GM13977 (cell line): Measurements from ENCODE around the gene AHCYL2.

Source experiments
- DNase-seq: peaks from one replicate; pipeline ENCODE4 v3.0.0; 2012; ENCODE audit warnings: low spot score
- CTCF ChIP-seq: IDR thresholded peaks from 2 replicates; pipeline ENCODE4 v1.5.1; 2012; ENCODE audit warnings: mild to moderate bottlenecking, control low read depth; ENCODE audit not compliant: insufficient read depth; ENCODE audit errors: extremely low read depth, missing control alignments
- in situ Hi-C: fragments of 300-500 bp; cut with MboI; formaldehyde crosslinking; loops from one replicate; pipeline ENCODE4 v1.12.0; 2022; ENCODE audit warnings: low sequenced_read_pairs, low pct_unique_long_range_greater_than_20kb, mixed read lengths, inconsistent platforms; ENCODE audit not compliant: unreplicated experiment

The AHCYL2 gene

DNA sequence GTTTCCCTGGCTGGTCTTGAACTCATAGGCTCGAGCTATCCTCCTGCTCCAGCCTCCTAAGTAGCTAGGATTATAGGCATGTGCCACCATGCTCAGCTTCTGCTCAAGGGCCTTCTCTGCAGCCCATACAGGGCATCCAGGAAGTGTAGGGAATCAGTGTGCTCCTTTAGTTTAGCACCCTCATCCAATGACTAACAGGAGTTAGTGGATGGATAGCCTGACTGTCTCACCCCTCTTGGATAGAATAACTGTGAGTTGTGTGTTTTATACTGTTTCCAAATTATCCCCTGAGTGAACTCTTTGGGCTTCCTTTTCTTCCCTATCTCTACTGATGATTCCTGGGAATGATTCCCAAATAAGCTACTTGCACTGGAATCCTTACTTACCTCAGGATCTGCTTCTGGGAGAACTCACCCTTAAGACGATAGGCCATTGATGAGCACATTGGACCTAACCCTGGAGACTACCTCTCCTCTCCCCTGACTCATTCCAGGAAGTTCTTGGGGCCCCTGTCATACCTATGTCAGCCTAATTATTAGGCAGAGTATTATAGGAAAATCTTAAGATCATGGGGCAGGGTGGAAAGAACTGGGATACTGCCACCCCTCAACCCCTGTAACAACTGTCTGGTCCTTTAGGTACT, 227.9 kb downstream of the AHCYL2 start:
- no peak for DNase-seq
- TF ChIP-seq CTCF = no peak

DNA sequence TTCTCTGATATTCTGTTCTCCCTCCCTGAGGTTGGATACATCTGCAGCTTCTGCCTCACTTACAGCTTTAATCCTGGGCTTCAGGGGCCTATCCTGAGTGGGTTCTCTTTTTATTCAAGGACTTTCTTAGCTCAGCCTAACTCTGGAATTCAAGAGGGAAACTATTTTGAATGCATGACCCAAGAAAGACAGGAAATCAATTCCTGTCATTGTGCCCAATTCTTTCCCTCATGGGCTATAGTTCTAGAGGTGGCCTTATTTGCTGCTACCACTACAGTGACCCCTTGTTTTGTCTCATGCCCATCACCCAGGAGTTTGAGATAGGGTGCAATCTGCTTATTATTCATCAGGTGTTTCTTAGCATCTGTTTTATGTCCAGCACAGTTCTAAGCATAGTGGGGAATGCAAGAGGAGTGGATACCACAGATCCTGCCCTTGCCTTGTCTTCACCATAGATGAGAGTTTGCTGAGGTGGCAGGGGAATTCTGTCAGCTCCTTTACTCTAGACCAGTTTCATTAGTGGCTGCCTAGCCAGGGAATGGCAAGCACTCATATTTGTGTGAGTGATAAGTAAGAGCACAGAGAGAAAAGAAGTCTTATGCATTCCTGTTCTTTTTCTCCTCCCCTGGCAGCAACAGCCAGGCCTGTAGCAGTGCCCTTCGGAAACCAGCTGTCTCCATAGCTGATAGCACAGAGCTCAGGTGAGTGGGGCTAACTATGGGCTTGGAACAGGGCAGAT, 228.8 kb downstream of the AHCYL2 start:
- no peak for DNase-seq
- in situ Hi-C loops = loop anchor here (25.0 kb wide), 2 partner anchors 91 to 241 kb away; no protein-coding TSS in a partner anchor
- TF ChIP-seq CTCF = no peak

More for the DNA sequence above, 227.9 kb downstream of the AHCYL2 start:
- in situ Hi-C loops = loop anchor here (25.0 kb wide), 2 partner anchors 90 to 240 kb away; no protein-coding TSS in a partner anchor

DNA sequence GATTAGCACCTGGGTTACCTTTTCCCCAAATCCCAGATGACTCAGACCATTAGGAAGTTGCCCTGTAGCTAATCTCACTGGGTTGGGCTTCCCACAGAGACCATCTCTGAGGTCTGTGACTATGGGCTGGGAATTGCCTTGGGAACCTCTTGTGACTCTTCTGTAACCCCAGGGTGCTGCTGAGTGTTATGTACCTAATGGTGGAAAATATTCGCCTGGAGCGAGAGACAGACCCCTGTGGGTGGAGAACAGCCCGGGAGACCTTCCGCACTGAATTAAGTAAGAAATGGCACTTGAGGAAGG, 229.4 kb downstream of the AHCYL2 start:
- in situ Hi-C loops = loop anchor here (25.0 kb wide), 2 partner anchors 92 to 242 kb away; no protein-coding TSS in a partner anchor
- no peak for TF ChIP-seq CTCF
- DNase-seq = no peak

DNA sequence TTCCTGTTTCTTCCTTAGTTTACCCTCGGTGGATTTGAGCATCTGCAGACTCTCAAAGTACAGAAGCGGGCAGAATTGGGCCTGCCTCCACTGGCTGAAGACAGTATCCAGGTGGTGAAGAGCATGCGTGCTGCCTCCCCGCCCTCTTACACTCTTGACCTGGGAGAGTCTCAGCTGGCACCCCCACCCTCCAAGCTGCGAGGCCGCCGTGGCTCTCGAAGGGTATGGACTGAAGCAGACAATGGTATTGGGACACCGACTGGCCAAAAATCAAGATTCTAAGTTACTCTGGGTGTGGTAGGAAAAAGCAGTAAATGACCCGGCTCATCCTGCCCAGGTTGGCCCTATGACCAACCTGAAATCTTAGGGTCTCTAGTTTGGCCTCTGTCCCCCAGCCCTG, 231.6 kb downstream of the AHCYL2 start:
- no peak for DNase-seq
- in situ Hi-C loops = loop anchor here (25.0 kb wide), 2 partner anchors 94 to 244 kb away; no protein-coding TSS in a partner anchor
- TF ChIP-seq CTCF = no peak

GRCh38 chr7:129457101-129457500, 232.3 kb downstream of the AHCYL2 start:
- in situ Hi-C loops = loop anchor here (25.0 kb wide), 2 partner anchors 95 to 245 kb away; no protein-coding TSS in a partner anchor
- no peak for TF ChIP-seq CTCF
- DNase-seq = no peak

- no peak for DNase-seq
- no peak for TF ChIP-seq CTCF
- in situ Hi-C loops = loop anchor here (25.0 kb wide), 2 partner anchors 96 to 246 kb away; no protein-coding TSS in a partner anchor
These were observed 233.3 kb downstream of the AHCYL2 start for GRCh38 chr7:129458171-129458570.
